NCI-H345 treated with DMSO at 0.1 percent for 48 hours (cell line): ENCODE data around the gene TOPBP1.
A peak's percentile ranks its signal among the peaks of the same experiment; 100 is the strongest.
"Not testable (repeated sequence)": the region's sequence is repeated elsewhere in the genome, so short reads cannot be mapped to it uniquely, and the experiment has no call there.

ENCODE experiments used
- DNase-seq: peaks from one replicate; lab custom pipeline; 2025; ENCODE audit not compliant: unreplicated experiment; lab: John Stamatoyannopoulos, UW

TOPBP1 gene

DNA sequence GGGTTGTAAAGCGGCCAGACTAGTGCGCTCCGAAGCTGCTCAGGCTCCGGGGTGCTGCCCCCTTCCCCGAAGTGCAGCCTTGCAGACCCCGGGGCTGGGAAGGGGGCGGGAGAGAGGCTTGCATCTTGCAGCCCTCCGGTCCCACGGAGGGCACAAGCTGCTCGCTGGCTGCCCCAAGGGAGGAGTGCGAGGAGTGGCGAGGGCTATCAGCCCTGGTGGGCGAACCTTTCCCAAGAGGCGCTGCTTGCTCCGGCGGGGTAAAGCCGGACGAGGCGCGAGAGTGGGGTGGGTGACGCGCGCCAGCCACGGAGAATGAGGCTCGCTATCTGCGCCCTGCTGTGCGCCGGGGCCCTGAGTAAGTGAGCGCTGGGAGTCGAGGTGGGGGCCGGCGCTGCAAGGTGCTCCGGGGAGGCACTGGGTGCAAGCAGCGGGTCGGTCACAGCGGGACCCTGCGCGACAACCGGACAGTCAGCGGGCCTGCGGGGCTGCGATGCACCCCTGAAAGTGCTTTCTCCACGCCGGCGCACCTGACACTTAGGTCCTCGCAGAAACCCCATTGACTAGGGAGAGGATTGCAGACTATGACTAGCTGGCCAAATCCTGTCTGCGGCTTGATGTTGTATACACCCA, 12.7 kb upstream of the TOPBP1 start:
- DNase-seq = no peak

DNA sequence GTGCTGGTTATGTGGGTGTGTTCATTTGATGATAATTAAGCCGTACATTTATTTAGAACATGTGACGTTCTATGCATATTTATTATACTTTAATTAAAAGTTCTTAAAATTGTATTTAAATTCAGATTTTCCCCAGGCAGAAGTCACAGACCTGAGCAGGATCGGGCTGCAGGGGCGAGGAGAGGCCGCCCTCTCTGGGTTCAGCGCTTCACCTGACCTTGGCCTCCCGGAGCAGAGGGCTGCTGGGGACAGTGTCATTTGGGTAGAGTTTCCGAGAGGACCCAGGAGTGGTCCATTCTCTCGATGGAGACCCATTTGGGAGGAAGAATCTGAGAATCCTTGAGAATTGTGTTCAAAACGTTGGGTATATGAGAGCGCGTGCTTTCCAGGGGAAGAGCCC, 12.0 kb upstream of the TOPBP1 start:
- DNase-seq = no peak

DNA sequence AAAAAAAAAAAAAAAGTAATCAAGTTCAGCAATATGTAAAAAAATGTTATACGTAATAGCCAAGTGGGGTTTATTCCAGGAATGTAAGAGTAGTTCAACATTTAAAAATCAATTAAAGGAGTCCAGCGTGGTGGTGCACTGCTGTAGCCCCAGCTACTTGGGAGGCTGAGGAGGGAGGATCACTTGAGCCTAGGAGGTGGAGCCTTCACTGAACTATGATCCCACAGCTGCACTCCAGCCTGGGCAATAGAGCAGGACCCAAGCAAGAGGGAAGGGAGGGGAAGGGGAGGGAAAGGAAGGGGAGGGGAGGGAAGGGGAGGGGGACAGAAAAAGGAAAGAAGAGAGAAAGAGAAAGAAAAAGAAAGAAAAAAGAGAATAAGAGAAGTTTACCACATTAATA, 10.7 kb upstream of the TOPBP1 start:
- DNase-seq = no peak

DNA sequence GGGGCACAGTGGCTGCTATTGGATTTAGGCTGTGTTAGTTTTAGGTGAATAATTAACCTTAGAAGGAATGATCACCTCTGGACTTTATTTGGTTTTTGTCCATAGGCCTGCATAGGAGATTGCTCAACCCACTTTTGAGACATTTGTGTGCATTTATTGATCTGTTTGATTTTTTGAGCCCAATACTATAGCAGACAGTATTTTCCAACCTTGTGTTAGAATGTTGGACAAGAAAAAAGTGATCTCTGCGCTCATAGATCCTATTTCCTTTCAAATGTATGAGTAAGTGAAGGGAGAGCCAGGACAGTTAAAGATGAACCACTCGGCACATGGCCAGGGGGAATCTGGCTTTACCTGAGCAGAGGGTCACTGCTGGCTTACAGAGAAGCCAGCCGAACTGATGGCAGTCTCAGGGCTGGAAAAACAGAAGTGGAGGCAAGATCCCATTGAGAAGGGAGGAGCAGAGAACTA, 8.8 kb upstream of the TOPBP1 start:
- DNase-seq = no peak

DNA sequence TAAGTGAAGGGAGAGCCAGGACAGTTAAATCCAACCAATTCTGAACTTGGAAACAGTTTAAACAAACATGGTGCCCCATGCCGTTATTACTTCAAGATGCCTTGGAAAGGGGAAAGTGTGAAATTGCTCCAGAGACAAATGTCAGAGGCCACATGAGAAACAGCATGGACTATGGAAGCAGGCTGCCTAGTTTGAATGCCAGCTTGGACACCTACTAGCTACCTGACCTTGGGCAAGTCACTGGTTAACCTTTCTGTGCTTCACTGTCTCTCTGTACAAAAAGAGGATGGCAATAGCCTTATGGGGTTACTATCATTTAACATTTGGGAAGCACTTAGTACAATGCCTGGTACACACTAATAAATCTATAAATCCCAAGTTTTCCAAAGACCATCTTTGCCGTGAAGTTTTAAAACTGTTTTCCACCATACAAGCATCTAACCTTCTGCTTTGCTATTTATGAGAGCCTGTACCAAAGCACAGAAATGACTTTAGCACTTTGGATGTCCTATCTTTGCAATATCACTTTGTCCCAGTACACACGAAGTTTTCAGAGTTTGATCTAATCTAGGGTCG, 8.3 kb upstream of the TOPBP1 start:
- DNase-seq = no peak

DNA sequence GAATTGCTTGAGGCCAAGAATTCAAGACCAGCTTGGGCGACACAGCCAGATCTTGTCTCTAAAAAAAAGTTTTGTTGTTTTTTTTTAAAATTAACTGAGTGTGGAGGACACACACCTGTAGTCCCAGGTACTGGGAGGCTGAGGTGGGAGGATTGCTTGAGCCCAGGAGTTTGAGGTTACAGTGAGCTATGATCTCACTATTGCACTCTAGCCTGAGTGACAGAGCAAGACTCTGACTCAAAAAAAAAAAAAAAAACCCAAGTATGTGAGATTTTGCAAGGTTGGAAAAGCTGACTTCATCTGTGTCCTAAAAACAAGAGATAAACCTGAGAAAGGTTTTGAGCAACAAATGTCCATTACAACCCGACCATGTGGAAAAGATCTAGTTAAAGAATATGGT, 5.4 kb upstream of the TOPBP1 start:
- DNase-seq = no peak

DNA sequence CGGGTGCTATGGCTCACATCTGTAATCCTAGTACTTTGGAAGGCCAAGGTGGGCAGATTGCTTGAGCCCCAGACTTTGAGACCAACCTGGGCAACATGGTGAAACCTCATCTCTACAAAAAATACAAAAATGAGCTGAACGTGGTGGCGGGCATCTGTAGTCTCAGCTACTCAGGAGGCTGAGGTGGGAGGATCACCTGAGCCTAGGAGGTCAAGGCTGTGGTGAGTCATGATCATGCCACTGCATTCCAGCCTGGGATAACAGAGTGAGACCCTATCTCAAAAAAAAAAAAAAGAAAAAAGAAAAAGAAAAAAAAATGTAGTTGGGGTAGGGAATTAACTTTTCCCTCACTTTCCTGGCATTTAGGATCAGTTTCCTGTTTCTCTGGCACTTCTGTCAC, 3.4 kb upstream of the TOPBP1 start:
- not testable (repeated sequence) for DNase-seq

DNA sequence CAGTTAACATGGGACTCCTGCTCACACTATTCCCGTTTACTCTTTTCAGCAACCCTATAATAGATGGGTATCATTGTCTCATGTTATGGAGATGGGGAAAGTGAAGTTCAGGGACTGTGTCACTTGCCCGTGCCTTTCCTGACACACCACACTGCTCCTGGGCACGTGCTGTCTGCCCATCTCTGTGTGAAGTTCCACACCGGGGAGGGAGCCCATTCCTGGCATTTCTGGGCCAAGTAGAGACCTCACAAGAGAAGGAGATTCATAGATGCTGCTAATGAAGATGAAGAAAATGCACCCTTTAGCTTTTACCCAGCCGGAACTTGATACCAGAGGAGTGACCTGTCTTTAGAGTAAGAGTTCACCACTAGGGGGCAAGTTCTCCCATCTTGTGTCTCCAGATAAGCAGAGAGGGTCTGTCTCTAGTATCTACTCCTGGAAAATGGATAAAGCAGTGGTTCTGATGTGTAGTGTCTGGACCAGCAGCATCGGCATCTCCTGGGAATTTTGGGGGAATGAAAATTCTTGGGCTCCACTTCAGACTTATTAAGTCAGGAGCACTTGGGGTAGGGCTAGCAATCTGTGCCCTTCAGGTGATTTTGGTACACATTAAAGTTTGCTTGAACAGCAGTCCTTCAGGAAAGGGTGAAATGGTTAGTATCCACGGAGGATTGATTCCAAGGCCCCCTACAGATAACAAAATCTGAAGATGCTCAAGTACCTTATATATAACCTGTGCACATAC, 2.0 kb upstream of the TOPBP1 start:
- peak; percentile 5 for DNase-seq

DNA sequence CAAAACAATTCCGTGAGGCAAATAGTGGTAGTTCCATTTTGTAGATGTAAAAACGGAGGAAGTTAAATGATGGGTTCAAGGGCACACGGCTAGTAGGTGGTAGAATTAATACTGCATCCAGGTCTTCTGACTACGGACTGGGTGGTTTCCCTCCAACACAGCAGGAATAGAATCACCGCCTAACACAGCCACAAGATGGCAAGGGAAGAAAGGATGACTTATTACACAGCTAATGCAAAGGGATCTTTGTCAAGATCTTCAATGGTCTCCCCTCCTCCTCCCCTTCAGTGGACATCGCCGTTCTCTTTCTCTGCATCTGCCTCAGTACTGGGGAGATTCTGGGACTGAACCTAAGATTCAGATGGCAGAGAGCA, 524 bp upstream of the TOPBP1 start:
- peak; percentile 1 for DNase-seq

DNA sequence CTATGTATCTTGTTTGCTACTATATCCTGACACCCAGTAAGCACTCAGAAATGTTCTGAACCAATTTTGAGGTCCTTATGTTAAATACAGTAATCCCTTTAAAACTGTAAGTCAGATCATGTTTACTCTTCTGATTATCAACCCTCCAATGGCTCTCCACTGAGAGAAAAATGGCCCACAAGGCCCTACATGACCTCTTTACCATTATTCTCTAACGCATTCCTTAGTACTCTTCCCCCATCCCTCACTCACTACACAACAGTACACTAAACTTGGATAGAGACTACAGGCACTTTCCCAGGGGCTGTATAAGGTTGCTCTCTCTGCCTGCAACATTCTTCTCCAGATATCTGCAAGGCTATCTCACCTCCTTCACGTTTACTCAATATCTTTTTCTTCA, 1.9 kb downstream of the TOPBP1 start:
- no peak for DNase-seq

DNA sequence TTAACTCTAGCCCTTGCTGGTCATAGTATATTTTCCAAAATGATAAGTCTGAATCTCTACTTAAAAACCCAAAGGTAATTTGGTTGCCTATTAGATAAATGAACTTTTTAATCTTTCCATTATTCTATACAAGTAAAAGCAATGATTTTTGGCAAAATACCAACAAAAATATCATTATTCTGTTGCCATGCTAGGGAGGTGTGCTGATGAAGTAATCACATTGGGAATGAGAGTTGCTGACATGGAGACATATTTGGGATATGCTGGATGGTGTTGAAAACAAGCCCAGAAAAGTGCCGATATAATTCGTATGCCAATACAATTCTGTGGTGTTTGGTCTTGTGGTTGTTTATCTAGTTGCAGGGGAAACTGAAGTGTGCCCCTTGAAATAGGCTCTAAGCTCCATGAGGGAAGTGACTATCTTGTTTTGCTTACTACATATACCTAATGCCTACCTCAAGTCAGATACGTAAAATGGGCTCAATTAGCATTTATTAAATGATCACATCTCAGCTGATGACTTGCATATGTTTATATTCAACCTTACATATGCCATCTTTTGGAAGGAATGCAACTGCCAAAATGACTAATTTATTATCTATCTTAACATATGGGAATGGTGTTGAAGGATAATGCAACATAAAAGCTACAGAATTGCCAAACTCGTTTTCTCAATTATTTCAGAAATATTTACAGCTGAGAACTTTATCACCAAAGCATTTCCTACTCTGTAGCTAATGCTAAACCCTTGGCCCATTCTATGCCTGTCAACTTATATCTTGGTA, 5.8 kb downstream of the TOPBP1 start:
- DNase-seq = no peak

DNA sequence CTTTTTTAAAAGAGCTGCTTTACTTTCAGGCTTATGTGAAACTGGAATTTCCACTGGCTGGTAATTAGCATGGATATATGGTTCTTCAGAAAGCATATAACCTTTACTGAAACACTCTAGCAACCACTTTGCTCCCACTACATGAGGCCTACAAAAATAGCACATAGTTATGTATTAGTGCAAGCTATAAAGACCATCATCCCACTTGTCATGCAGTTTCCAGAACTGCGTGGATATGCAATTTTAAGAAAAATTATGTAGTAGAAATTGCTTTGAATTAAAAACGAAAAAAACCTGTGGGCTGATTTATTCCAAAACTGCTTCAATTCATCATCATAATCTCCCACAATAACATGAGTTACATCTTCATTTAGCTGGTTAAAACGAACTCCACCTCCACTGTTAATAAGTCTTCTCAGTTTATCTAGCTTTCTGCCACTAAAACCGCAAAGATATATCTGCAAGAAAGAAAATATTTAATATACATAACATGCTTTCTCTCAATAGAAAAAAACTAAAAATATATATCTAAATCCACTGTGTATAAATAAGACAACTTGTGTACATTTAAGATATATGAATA, 12.2 kb downstream of the TOPBP1 start:
- DNase-seq = no peak

DNA sequence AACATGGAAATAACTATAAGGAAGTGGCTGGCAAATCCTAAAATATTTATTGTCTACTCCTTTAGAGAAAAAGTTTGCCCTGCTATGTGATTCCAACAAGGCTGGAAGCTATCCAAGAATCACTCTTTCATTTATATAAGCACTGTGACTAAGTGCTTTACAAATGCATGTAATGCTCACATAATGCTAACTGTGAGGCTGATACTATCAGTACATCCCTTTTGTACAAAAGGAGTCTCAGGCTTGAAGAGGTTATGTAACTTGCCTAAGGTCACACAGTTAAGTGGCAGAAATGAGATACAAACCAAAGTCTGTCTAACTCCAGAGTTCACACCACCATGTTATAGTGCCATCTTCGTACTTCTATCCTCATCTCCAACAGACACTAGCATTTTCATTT, 17.0 kb downstream of the TOPBP1 start:
- peak; percentile 1 for DNase-seq

DNA sequence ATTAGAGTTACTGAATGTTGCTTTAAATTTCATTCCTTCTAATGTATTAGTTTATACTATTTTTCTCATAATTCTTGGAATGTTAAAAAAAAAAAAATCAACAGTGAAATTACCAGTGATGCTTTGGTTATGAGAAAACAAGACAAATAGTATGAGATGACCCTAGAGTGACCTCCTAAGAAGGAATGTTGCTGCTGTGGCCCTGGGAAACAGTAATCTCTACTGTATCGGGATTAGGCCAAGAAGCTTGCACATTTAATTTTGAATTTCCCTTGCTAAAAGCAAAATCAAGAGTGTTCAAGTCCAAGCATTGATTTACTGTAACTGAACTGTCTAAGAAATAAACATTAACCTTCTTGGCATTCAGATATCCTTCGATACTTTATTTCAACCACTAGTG, 18.1 kb downstream of the TOPBP1 start:
- no peak for DNase-seq

DNA sequence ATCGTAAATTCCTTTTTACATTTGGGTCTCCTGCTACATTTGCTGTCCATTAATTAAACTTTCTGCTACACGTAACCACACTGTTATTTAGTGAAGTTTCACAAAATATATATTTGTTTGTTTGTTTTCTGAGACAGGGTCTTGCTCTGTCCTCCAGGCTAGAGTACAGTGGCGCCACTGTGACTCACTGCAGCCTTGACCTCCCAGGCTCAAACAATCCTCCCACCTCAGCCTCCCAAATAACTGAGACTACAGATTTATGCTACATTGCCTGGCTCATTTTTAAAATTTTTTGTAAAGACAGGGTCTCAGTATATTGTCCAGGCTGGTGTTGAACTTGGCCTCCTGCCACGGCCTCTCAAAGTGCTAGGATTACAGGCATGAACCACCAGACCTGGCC, 20.5 kb downstream of the TOPBP1 start:
- DNase-seq = no peak

DNA sequence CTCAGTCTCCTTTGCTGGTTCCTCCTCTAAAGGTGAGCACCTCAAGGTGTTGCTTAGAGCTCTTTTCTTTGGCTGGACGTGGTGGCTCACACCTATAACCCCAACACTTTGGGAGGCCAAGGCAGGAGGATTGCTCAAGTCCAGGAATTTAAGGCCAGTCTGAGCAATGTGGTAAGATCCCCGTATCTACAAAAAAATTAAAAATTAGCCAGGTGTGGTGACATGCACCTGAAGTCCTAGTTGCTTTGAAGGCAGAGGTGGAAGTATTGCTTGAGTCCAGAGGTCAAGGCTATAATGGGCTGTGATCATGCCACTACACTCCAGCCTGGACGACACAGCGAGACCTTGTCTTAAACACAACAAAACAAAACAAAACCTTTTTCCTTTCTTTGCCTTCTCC, 28.3 kb downstream of the TOPBP1 start:
- no peak for DNase-seq

DNA sequence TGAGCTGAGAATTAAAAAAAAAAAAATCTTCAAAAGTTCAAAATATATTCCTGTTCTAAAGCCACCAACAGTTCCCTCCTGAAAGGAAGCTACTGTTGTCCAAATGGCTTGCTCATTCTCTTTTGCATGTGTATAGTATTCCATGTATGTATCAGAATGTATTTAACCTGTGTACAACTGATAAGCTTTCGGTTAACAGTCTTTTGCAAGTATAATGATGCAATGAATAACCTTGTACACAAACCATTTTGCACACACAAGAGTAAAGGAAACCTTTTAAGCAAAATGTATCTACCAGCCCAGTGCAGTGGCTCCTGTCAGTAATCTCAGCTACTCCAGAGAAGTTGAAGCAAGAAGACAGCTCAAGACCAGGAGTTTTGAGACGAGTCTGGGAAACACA, 32.6 kb downstream of the TOPBP1 start:
- no peak for DNase-seq

DNA sequence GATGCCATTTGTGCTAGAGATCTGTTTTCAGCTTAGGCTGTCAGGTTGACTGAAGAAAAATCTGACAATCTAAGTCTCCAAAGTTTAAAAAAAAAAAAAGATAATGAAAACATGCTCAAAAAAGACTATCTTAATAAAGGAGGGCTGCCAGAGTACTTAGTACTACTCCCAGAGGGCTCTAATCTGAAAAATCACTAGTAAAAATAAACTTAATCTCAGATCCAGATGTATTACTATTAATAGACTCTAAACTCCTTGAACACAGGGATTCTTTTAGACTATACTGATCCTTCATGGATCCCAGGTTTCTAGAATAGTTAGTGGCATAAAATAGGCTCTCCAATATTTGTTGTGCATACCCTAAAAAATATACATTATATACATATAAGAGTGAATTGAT, 34.0 kb downstream of the TOPBP1 start:
- no peak for DNase-seq

DNA sequence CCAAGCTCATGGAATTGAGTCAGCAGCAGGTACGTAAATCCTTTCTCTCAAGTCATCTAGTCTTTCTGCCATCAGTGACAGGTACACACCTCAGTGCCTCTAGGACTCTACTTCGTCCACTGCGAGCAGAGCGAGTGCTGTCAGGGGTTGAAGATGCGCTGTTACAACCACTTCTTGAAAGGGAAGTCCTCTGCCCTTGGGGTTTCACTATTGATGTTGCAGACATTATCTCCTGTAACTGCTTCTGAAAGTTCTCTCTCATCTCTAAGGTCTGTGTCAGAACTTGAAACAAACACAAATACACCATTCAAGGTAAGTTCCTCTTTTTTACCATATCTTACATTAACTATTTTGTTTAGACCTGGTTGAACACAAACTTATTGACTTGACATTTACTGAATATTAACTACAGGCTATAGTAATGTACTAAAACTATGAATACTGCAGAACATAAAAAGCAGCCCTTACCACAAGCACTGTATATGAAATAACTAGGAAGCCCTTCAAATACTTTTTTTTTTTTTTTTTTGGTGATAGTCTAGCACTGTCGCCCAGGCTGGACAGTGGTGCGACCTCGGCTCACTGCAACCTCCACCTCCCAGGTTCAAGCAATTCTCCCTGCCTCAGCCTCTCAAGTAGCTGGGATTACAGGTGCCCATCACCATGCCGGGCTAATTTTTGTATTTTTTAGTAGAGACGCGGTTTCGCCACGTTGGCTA, 41.5 kb downstream of the TOPBP1 start:
- no peak for DNase-seq

DNA sequence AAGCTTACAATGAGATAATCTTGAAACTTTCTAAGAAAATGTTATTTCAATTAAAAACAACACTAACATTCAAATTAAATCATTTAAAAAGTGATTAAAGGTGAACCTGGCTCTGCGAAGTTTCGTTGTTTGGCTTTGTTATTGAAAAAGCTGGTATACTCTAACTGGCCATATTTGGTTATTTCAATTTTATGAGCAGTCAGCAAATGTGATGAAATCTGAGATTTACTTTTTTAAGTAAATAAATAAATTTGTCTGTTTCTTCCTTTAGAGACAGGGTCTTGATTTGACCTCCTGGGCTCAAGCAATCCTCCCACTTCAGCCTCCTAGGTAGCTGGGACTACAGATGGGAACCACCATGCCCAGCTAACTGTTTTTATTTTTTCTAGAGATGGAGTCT, 50.2 kb downstream of the TOPBP1 start:
- no peak for DNase-seq

DNA sequence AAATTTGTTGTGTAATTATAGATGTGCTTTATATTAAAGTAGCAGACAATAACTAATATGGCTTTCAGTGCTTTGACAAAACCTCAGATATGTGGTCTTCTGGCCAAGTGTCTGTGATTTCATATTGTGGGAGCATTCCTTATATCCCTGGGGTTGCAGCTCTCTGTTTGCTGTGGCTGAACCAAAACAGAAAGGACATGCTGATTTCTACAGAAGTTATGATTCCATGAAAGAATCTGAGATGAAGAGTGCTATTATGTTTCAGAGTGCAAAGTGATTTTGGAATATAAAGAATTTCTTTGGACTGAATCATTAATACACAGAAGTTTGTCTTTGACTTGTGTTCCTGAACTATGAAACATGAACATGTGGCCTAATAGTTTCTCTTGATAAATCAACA, 51.7 kb downstream of the TOPBP1 start:
- DNase-seq = no peak
